ENCODE data around the gene LRCH4.
A peak's percentile ranks its signal among the peaks of the same experiment; 100 is the strongest.

The LRCH4 gene

DNA sequence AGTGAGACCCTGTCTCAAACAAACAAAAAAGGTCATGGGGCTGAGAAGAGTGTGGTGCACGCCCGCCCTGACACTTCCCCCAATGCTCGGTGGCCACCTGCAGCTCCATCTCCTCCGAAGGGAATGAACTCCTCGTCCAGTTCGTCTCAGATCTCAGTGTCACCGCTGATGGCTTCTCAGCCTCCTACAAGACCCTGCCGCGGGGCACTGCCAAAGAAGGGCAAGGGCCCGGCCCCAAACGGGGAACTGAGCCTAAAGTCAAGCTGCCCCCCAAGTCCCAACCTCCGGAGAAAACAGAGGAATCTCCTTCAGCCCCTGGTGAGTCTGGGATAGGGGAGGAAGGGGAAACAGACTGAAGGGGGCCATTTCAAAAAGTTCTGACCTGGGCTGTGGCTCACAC is 20.4 kb upstream of the LRCH4 start:
- H3K4me3 ChIP-seq (replicated peaks; ENCODE audit: low read depth, low read length): no peak overlapping the region
- TF ChIP-seq, protein P1, sequence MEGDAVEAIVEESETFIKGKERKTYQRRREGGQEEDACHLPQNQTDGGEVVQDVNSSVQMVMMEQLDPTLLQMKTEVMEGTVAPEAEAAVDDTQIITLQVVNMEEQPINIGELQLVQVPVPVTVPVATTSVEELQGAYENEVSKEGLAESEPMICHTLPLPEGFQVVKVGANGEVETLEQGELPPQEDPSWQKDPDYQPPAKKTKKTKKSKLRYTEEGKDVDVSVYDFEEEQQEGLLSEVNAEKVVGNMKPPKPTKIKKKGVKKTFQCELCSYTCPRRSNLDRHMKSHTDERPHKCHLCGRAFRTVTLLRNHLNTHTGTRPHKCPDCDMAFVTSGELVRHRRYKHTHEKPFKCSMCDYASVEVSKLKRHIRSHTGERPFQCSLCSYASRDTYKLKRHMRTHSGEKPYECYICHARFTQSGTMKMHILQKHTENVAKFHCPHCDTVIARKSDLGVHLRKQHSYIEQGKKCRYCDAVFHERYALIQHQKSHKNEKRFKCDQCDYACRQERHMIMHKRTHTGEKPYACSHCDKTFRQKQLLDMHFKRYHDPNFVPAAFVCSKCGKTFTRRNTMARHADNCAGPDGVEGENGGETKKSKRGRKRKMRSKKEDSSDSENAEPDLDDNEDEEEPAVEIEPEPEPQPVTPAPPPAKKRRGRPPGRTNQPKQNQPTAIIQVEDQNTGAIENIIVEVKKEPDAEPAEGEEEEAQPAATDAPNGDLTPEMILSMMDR (IDR thresholded peaks at IDR 0.05; ENCODE audit: low read depth, low read length, missing control alignments): no peak
- no peak for DNase-seq (ENCODE audit: extremely low read depth, low read depth)

DNA sequence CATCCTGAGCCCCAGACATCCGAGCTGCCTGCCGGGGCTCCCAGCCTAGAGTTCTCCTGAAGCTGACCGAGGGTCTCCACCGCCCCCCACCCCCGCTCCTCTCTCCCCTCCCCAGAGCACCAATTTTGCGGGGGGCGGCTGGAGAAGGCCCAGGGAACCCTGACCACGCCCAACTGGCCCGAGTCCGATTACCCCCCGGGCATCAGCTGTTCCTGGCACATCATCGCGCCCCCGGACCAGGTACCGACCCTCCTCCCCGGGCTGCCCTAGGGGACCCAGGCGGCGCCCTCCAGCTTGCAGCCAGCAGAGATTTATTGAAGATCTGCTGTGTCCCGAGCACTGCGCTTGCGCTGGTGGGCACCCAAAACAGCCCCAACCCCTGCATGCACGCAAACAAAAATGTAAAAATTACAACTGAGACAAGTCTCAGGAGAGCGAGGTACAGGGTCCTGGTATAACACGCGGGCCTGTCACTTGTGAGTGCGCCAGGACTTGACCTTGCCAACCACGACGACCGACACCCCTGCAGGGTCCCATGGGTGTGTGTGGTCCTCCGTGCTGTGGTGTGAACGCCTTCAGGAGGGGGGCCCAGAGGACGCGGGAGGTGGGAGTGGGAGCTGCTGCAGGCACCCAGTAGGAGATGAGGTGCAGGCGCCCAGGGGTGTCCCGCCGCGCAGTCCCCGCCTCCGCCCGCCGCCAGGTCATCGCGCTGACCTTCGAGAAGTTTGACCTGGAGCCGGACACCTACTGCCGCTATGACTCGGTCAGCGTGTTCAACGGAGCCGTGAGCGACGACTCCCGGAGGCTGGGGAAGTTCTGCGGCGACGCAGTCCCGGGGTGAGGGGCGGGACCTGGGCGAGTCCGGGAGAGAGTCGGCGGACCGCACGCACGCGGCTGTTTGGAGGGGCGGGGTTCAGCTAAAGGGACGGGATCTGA is 19.3 kb upstream of the LRCH4 start:
- H3K4me3 ChIP-seq (replicated peaks; ENCODE audit: low read depth, low read length): peak overlapping the region; percentile 86
- TF ChIP-seq, protein P1 (IDR thresholded peaks at IDR 0.05; ENCODE audit: low read depth, low read length, missing control alignments): no peak
- DNase-seq (ENCODE audit: extremely low read depth, low read depth): no peak

DNA sequence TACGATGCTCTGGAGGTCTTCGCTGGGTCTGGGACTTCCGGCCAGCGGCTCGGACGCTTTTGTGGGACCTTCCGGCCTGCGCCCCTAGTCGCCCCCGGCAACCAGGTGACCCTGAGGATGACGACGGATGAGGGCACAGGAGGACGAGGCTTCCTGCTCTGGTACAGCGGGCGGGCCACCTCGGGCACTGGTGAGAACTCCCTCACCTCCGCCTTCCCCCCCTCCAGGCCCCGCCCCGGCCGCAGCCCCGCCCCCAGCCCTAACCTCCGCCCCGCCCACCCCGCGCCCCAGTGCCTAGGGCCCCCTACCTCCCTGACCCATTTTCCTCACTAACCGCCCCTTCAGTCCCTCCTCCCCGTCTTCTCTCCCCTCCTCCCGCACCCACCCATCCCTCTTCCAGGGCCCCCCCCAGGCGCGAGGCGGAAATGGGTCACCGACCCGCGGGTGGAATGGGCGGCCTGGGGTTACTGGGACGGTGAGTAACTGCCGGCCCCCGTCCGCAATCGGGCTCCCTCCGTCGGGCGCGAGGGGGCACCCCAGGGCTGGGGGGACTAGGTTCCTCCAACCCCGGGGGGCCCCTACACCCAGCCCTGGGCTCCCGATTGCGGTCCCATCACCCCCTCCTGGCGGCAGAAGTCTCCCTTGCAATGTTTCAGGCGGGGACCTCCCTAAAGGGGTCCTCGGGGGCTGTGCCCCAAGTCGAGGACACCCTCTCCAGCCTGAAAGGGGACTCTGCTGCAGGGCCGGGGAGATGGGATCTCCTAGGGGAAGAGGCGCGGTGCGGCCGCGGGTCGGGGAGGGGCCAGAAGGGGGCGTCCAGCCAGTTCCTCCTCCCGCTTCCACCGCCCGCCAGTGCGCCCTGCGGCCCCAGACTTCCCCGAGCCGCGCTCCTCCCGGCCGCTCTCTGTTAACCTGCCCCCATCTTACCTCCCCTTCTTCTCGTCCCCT is 18.4 kb upstream of the LRCH4 start:
- no peak for DNase-seq (ENCODE audit: extremely low read depth, low read depth)
- H3K4me3 ChIP-seq (replicated peaks; ENCODE audit: low read depth, low read length): peak overlapping the region; percentile 86
- TF ChIP-seq, protein P1 (IDR thresholded peaks at IDR 0.05; ENCODE audit: low read depth, low read length, missing control alignments): peak; percentile 47

DNA sequence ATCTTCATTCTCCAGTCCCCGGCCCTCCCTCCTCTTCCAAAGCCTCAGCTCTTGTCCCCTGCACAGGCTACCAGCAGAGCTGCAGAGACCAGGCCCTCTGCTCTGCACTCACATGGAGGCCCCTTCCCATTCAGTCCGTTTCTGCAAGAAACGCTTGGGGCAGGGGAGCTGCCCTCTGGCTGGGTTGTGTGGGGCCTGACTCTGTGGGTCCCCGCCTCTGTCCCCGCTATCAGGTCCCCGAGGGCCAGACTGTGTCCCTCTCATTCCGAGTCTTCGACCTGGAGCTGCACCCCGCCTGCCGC is 17.7 kb upstream of the LRCH4 start:
- peak overlapping the region; percentile 86 for H3K4me3 ChIP-seq (replicated peaks; ENCODE audit: low read depth, low read length)
- DNase-seq (ENCODE audit: extremely low read depth, low read depth): no peak
- TF ChIP-seq, protein P1 (IDR thresholded peaks at IDR 0.05; ENCODE audit: low read depth, low read length, missing control alignments): no peak

DNA sequence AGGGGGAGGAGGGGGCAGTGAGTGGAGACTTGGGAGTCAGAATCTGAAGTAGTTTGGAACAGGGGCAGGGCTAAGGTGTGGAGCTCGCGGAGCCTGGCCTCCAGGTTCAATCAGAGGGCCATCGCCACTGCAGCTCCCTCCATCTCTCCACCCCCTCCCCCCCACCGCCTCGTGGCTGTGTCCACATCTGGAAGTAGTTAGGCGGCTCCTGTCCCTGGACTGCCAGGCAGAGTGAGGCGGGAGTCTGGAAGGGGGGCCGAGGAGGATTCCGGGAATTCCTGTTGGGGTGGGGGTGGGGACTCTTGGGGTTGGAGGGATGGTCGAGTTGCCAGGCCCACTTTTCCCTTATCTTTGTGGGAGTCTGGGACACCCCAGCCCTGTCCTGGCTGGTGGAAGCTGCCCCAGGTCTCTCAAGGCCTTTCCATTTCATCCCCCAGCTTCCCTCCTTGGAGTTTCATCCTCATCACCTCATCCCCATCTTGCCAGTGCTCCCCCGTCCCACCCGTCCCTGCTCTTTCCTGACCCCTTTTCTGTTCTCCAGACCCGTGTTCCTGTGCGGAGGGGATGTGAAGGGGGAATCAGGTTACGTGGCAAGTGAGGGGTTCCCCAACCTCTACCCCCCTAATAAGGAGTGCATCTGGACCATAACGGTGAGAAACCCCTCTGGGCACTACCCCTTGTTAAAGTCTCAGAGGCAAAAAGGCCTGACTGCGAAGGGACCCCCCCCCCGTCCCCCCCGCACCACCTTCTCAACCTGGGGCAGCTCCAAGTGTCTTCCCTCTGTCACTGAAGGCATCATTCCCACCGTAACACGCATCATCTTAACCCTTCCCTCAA is 17.2 kb upstream of the LRCH4 start:
- H3K4me3 ChIP-seq (replicated peaks; ENCODE audit: low read depth, low read length): peak overlapping the region; percentile 86
- TF ChIP-seq, protein P1 (IDR thresholded peaks at IDR 0.05; ENCODE audit: low read depth, low read length, missing control alignments): no peak
- peak; percentile 78 for DNase-seq (ENCODE audit: extremely low read depth, low read depth)

DNA sequence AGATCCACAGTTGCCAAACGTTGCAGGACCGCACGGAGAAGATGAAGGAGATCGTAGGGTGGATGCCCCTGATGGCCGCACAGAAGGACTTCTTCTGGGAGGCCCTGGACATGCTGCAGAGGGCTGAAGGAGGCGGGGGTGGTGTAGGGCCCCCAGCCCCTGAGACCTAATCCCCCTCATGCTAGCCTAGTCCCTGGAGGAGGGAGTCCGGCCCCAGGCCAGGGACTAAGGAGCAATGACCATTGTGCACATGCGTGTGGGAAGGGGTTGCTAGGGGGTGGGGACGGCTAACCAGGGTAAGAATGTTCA is 14.8 kb upstream of the LRCH4 start:
- DNase-seq (ENCODE audit: extremely low read depth, low read depth): no peak
- no peak overlapping the region for H3K4me3 ChIP-seq (replicated peaks; ENCODE audit: low read depth, low read length)
- TF ChIP-seq, protein P1 (IDR thresholded peaks at IDR 0.05; ENCODE audit: low read depth, low read length, missing control alignments): no peak
